Ovary (tissue), 9 donors: ENCODE measurements around the gene AMBP. TPM values are rescaled to one million over a fixed set of nuclear protein-coding genes. Genes with fewer than 3 reads are reported as not detected.

Experiments
- DNase-seq, 5 donors: peaks; one replicate each; pipeline ENCODE4 v3.0.0-alpha.2; 2019 to 2020
- H3K27ac ChIP-seq, 2 donors: fragments of 200-600 bp; one replicate each; pipeline versions ENCODE4 v1.5.1 to v1.8.0; 2019 to 2022
- H3K27me3 ChIP-seq: fragments of 200-600 bp; one replicate; pipeline ENCODE4 v1.8.0; 2022
- H3K36me3 ChIP-seq: fragments of 200-600 bp; sonication (generic); one replicate; pipeline ENCODE4 v1.5.1; 2019
- H3K4me1 ChIP-seq: one replicate; pipeline ENCODE4 v1.8.1; 2013; ENCODE audit warnings: mild to moderate bottlenecking, moderate library complexity; ENCODE audit not compliant: insufficient read depth
- H3K4me3 ChIP-seq: fragments of 200-600 bp; sonication (generic); one replicate; pipeline ENCODE4 v1.5.1; 2017
- H3K9me3 ChIP-seq, 2 donors: fragments of 200-600 bp in 1 of 2; sonication (generic) in 1 of 2; one replicate each; pipeline versions ENCODE4 v1.5.1 to v1.8.1; 2013 to 2019; ENCODE audit warnings: mild to moderate bottlenecking in 1 of 2, moderate library complexity in 1 of 2
- EP300 ChIP-seq: sonication (generic); formaldehyde crosslinking; IDR thresholded peaks from one replicate; pipeline ENCODE4 v1.6.1; 2017; ENCODE audit warnings: antibody characterized with exemption
- POLR2A ChIP-seq: fragments of 450-650 bp; IDR thresholded peaks from one replicate; pipeline ENCODE4 v1.6.1; 2017; ENCODE audit warnings: antibody characterized with exemption, mild to moderate bottlenecking, moderate library complexity
- WGBS, 3 donors: extraction: QIAGEN DNeasy Blood & Tissue Kit in 1 of 3; methylation state at CpG; one replicate each; pipeline versions ENCODE4 v1.1.5 to v1.1.7; 2013 to 2017; 5-methylcytosine and 5-hydroxymethylcytosine counted together
- intact Hi-C, 4 donors: fragments of 100-400 bp; cut with DNase I; formaldehyde crosslinking; loops; one replicate each; pipeline versions ENCODE4 v1.11.0 to v1.15.1; 2022 to 2023
- polyA plus RNA-seq, 2 donors: library from polyadenylated mRNA; stranded (reverse); fragments of 200-250 nt in 1 of 2; fragments of 350-450 nt in 1 of 2; fragmentation: Illumina TruSeq in 1 of 2; extraction: RNeasy Lipid Tissue Mini Kit (QIAGEN cat#74804) in 1 of 2; gene quantifications; one replicate each; pipeline ENCODE4 v1.2.3, GENCODE V29; 2013 to 2014
- total RNA-seq, 7 donors: library from RNA; depleted of rRNA in 2 of 7; stranded (reverse); fragments of >200 nt in 2 of 7; fragmentation: NEBNext Ultra II Directional in 3 of 7; extraction: Animal tissue kit (Norgen Biotek cat#: 25700) in 3 of 7; gene quantifications; one replicate each; pipeline versions ENCODE4 v1.1.0 to v1.2.4, GENCODE V29; 2016 to 2023
- TF ChIP-seq, protein P1 (sequence below), 3 donors: fragments of 450-650 bp in 2 of 3; fragments of 200-600 bp in 1 of 3; IDR thresholded peaks; one replicate each; pipeline versions ENCODE4 v1.5.1 to v1.8.0; 2016 to 2022; ENCODE audit warnings: antibody characterized with exemption in 3 of 3, mild to moderate bottlenecking in 1 of 3
- donor health status: DM: no; HTN: no; CAD: no; lungs with moderate emphysema.
- donor health status: DM: no; HTN: no; CAD: no.
- donor health status: Bipolar disorder and iron deficiency.
- donor health status: DM: yes; HTN: yes; CAD: no.
- donor health status: DM: no; HTN: no; CAD: no.
- donor health status: DM: yes; HTN: yes; CAD: no.

The AMBP gene
- total and polyA plus RNA-seq, 9 donors, result 0.15 to 3.9 (median 0.62) TPM; not detected in 3

DNA sequence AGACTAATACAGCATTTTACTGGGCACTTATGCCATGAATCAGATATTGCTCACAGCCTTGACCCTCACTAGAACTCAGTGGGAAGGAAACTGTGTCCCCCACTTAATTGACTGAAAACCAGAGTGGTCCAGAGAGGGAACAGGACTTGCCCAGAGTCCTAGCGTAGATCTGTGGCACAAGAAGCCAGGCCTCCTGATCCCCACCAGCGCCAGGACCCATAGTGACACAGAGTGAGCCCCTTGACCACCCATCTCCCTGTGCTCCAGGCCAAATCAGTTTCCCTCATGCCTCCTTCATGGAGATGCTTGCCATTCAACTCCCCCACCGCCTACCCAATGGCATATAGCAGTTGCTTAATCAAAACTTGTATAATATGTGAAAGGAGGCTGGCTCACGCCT is 12.7 kb upstream of the AMBP start:
- no peak overlapping the region for H3K4me3 ChIP-seq
- no peaks in the 10 kb centered on the region for H3K27me3 ChIP-seq
- no peaks in the 10 kb centered on the region for H3K36me3 ChIP-seq
- H3K27ac ChIP-seq, result no peak overlapping the region
- WGBS, 3 donors, result 94 to 99% (median 97%) methylated on average over 4 of the region's 4 CpGs
- no peaks in the 10 kb centered on the region for H3K9me3 ChIP-seq
- H3K4me1 ChIP-seq, result no peaks in the 10 kb centered on the region
- intact Hi-C loops, result no loop called here
- DNase-seq, result no peak
- no peak for TF ChIP-seq EP300
- TF ChIP-seq, protein P1, sequence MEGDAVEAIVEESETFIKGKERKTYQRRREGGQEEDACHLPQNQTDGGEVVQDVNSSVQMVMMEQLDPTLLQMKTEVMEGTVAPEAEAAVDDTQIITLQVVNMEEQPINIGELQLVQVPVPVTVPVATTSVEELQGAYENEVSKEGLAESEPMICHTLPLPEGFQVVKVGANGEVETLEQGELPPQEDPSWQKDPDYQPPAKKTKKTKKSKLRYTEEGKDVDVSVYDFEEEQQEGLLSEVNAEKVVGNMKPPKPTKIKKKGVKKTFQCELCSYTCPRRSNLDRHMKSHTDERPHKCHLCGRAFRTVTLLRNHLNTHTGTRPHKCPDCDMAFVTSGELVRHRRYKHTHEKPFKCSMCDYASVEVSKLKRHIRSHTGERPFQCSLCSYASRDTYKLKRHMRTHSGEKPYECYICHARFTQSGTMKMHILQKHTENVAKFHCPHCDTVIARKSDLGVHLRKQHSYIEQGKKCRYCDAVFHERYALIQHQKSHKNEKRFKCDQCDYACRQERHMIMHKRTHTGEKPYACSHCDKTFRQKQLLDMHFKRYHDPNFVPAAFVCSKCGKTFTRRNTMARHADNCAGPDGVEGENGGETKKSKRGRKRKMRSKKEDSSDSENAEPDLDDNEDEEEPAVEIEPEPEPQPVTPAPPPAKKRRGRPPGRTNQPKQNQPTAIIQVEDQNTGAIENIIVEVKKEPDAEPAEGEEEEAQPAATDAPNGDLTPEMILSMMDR (IDR thresholded peaks at IDR 0.05), result no peak
- no peak for TF ChIP-seq POLR2A

DNA sequence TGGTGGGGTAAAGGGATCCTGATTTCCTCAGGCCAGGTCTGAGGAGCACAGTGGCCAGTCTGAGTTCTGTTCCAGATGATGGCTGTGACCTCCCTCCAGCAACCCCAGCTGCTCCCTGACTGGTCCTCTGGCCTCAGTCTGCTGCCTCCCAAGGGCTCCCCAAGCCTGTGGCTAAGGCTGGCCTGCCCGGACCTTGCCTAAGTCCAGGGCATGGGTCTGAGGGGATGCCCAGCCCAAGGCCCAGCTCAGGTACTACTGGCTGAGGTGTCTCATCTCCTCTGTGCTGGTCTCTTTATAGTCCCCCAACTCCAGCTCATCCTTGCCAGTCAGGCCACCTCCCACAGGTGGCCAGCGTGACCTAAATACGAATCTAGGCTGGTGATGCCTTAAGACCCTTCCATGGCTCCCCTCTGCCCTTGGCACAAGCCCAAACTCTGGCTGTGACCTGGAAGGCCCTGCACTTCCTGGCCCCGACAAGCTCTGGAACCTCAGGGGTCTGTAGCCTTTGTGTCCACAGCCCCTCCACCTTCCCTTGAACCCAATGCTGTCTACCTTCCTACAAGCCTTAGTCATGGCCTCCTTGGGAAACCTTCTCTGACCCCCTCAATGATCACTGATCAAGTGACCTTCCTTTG is 11.2 kb upstream of the AMBP start:
- Histone ChIP-seq H3K4me1 (no peaks in the 10 kb centered on the region), H3K4me3 (no peak overlapping the region), H3K27ac (no peak overlapping the region), H3K9me3 (no peaks in the 10 kb centered on the region), H3K27me3 (no peaks in the 10 kb centered on the region), H3K36me3 (no peaks in the 10 kb centered on the region)
- no peak for TF ChIP-seq EP300
- TF ChIP-seq, protein P1 (IDR thresholded peaks at IDR 0.05), result no peak
- no peak for TF ChIP-seq POLR2A
- intact Hi-C loops, result no loop called here
- WGBS, 3 donors, result 86 to 88% (median 87%) methylated on average over 4 of the region's 4 CpGs
- no peak for DNase-seq

DNA sequence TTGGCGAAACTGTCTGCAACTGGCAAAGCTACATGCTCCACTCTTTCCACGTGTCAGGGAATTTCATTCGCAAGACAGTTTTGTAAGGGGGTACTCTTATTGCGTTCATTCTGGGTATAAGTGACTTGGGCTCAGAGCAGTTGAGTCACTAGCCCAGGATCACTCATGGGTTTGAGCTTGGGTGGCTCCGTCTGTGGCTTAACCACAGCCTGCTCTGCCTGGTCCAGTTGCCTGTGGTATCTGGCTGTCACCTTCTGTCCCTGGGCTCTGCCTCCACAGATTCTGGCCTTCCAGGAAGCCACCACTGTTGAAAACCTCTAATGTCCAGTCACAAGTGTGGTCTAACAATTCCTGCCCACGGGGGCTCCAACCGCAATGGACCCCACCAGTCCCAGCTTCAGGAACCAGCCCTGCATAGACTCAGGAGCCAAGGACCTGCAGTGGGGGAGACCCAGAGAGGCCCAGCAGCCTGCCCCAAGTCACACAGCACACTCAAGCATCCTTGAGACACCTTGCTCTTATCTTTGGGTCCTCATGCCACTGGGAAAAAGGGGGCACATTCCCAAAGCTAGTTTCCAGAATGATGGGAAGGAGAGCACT is 10.6 kb upstream of the AMBP start:
- Histone ChIP-seq H3K4me1 (no peaks in the 10 kb centered on the region), H3K9me3 (no peaks in the 10 kb centered on the region), H3K27ac (no peak overlapping the region), H3K4me3 (no peak overlapping the region), H3K36me3 (no peaks in the 10 kb centered on the region), H3K27me3 (no peaks in the 10 kb centered on the region)
- 90 to 91% (median 91%) methylated on average over 7 of the region's 7 CpGs for WGBS, 3 donors
- DNase-seq, result no peak
- intact Hi-C loops, result no loop called here
- no peak for TF ChIP-seq EP300
- no peak for TF ChIP-seq POLR2A
- TF ChIP-seq, protein P1 (IDR thresholded peaks at IDR 0.05), result no peak

DNA sequence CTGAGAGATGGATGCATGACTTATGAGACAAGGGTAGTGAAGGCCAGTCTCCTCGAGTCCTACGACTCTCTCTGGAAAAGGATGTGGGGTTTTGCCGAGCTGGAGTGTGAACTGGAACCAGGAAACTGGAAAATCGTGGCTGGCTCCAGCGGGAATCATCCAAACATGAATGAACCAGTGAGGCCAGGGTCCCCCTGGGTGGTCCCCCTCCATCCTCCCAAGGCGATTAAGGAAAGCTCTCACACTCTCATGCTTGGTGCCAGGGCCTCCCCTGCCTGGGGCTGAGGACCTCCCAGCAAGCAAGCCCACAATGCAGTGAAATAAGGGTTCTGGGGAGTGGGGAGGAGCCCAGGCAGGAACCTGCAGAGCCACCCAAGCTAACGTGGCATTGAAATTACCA is 9.6 kb upstream of the AMBP start:
- no peak for DNase-seq
- H3K27me3 ChIP-seq, result no peaks in the 10 kb centered on the region
- no peaks in the 10 kb centered on the region for H3K36me3 ChIP-seq
- H3K9me3 ChIP-seq, result no peaks in the 10 kb centered on the region
- no peak overlapping the region for H3K27ac ChIP-seq
- TF ChIP-seq, protein P1 (IDR thresholded peaks at IDR 0.05), result no peak
- TF ChIP-seq POLR2A, result no peak
- no peak for TF ChIP-seq EP300
- 64 to 76% (median 76%) methylated on average over 7 of the region's 7 CpGs for WGBS, 3 donors
- intact Hi-C loops, result no loop called here
- no peaks in the 10 kb centered on the region for H3K4me1 ChIP-seq
- H3K4me3 ChIP-seq, result no peak overlapping the region
